H9 (cell line): ENCODE results near the gene CPT1A. TPM values are rescaled to one million over a fixed set of nuclear protein-coding genes. Genes with fewer than 3 reads are reported as not detected.

Experiments used
- DNase-seq: peaks from one replicate; pipeline ENCODE4 v3.0.0-alpha.2; 2017
- H2AFZ ChIP-seq: one replicate; pipeline ENCODE4 v1.6.1; 2013; ENCODE audit warnings: mild to moderate bottlenecking, low read length, control low read depth, moderate library complexity
- H2AK5ac ChIP-seq: 2 replicates; pipeline ENCODE4 v1.6.1; 2013; ENCODE audit warnings: low read length, control low read depth, mixed read lengths; ENCODE audit not compliant: insufficient read length
- H2BK120ac ChIP-seq: one replicate; pipeline ENCODE4 v1.6.1; 2013; ENCODE audit warnings: low read depth, mild to moderate bottlenecking, low read length, control low read depth, inconsistent platforms; ENCODE audit not compliant: poor library complexity, severe bottlenecking
- H2BK12ac ChIP-seq: 2 replicates; pipeline ENCODE4 v1.6.1; 2013; ENCODE audit warnings: low read length, control low read depth, mixed read lengths, low read depth; ENCODE audit not compliant: insufficient read length
- H2BK15ac ChIP-seq: 2 replicates; pipeline ENCODE4 v1.6.1; 2013; ENCODE audit warnings: low read depth, low read length, control low read depth
- H2BK20ac ChIP-seq: one replicate; pipeline ENCODE4 v1.6.1; 2013; ENCODE audit warnings: low read depth, mild to moderate bottlenecking, low read length, control low read depth, inconsistent platforms; ENCODE audit not compliant: poor library complexity, severe bottlenecking
- H2BK5ac ChIP-seq: 2 replicates; pipeline ENCODE4 v1.6.1; 2013; ENCODE audit warnings: low read length, control low read depth, mixed read lengths; ENCODE audit not compliant: insufficient read length
- H3K14ac ChIP-seq: 2 replicates; pipeline ENCODE4 v1.6.1; 2013; ENCODE audit warnings: low read length, control low read depth; ENCODE audit not compliant: insufficient read depth
- H3K18ac ChIP-seq: 2 replicates; pipeline ENCODE4 v1.6.1; 2013; ENCODE audit warnings: low read depth, mild to moderate bottlenecking, mixed read lengths, low read length, control low read depth; ENCODE audit not compliant: insufficient read length
- H3K23ac ChIP-seq: 2 replicates; pipeline ENCODE4 v1.6.1; 2013; ENCODE audit warnings: low read length, control low read depth, mixed read lengths, low read depth; ENCODE audit not compliant: insufficient read length
- H3K23me2 ChIP-seq: 2 replicates; pipeline ENCODE4 v1.6.1; 2013; ENCODE audit warnings: low read depth, mild to moderate bottlenecking, mixed read lengths, low read length, control low read depth; ENCODE audit not compliant: insufficient read length, poor library complexity, severe bottlenecking
- H3K27ac ChIP-seq: 2 replicates; pipeline ENCODE4 v1.5.1; 2013; ENCODE audit warnings: low read length, control low read depth, mixed read lengths, low read depth; ENCODE audit not compliant: insufficient read length
- H3K27me3 ChIP-seq: 2 replicates; pipeline ENCODE4 v1.6.1; 2013; ENCODE audit warnings: low read length, control low read depth, inconsistent platforms; ENCODE audit not compliant: insufficient read depth
- H3K4ac ChIP-seq: 2 replicates; pipeline ENCODE4 v1.6.1; 2013; ENCODE audit warnings: low read depth, mild to moderate bottlenecking, control low read depth, inconsistent platforms, low read length, moderate library complexity
- H3K4me1 ChIP-seq: 2 replicates; pipeline ENCODE4 v1.6.1; 2013; ENCODE audit warnings: low read length, control low read depth, inconsistent platforms; ENCODE audit not compliant: insufficient read depth
- H3K4me2 ChIP-seq: 2 replicates; pipeline ENCODE4 v1.6.1; 2013; ENCODE audit warnings: low read length, control low read depth, mixed read lengths; ENCODE audit not compliant: insufficient read length, insufficient read depth
- H3K56ac ChIP-seq: 2 replicates; pipeline ENCODE4 v1.6.1; 2013; ENCODE audit warnings: low read depth, mild to moderate bottlenecking, mixed read lengths, low read length, control low read depth; ENCODE audit not compliant: insufficient read length
- H3K79me1 ChIP-seq: 2 replicates; pipeline ENCODE4 v1.6.1; 2013; ENCODE audit warnings: low read depth, mild to moderate bottlenecking, moderate library complexity, low read length, control low read depth, inconsistent platforms; ENCODE audit not compliant: insufficient read depth, poor library complexity, severe bottlenecking
- H3K79me2 ChIP-seq: 2 replicates; pipeline ENCODE4 v1.6.1; 2013; ENCODE audit warnings: low read length, control low read depth, inconsistent platforms; ENCODE audit not compliant: insufficient read depth
- H3K9ac ChIP-seq: 2 replicates; pipeline ENCODE4 v1.6.1; 2013; ENCODE audit warnings: low read length, control low read depth, mixed read lengths; ENCODE audit not compliant: insufficient read length; ENCODE audit errors: extremely low read depth
- H3K9me3 ChIP-seq: one replicate; pipeline ENCODE4 v1.6.1; 2013; ENCODE audit warnings: low read depth, low read length, inconsistent platforms; ENCODE audit not compliant: control insufficient read depth
- H3T11ph ChIP-seq: one replicate; pipeline ENCODE4 v1.6.1; 2013; ENCODE audit warnings: mild to moderate bottlenecking, low read length, control low read depth, inconsistent platforms
- H4K20me1 ChIP-seq: one replicate; pipeline ENCODE4 v1.6.1; 2013; ENCODE audit not compliant: control insufficient read depth, insufficient read length, insufficient read depth
- H4K5ac ChIP-seq: 2 replicates; pipeline ENCODE4 v1.6.1; 2013; ENCODE audit warnings: low read depth, mild to moderate bottlenecking, mixed read lengths, low read length, control low read depth; ENCODE audit not compliant: insufficient read length
- H4K8ac ChIP-seq: replicated peaks from 2 replicates; pipeline ENCODE4 v1.6.1; 2013; ENCODE audit warnings: low read length, control low read depth, mixed read lengths, low read depth; ENCODE audit not compliant: insufficient read length
- H4K91ac ChIP-seq: 2 replicates; pipeline ENCODE4 v1.6.1; 2013; ENCODE audit warnings: low read depth, mild to moderate bottlenecking, moderate library complexity, mixed read lengths, low read length, control low read depth; ENCODE audit not compliant: insufficient read length
- H3K27ac Mint-ChIP-seq, 3 experiments: 2 replicates in 2 of 3; 3 replicates in 1 of 3; pipeline ENCODE4 v1.8.0; 2020 to 2021; ENCODE audit warnings: mixed read lengths in 3 of 3, mild to moderate bottlenecking in 1 of 3, moderate library complexity in 1 of 3
- H3K27me3 Mint-ChIP-seq: 2 replicates; pipeline ENCODE4 v1.8.0; 2021; ENCODE audit warnings: low read depth, mild to moderate bottlenecking, moderate library complexity, mixed read lengths
- H3K36me3 Mint-ChIP-seq, 3 experiments: 2 replicates in 2 of 3; 3 replicates in 1 of 3; pipeline ENCODE4 v1.8.0; 2020 to 2021; ENCODE audit warnings: low read depth in 3 of 3, mixed read lengths in 3 of 3; ENCODE audit not compliant: insufficient read depth in 1 of 3
- H3K4me1 Mint-ChIP-seq, 2 experiments: 2 replicates each; pipeline ENCODE4 v1.8.0; 2020; ENCODE audit warnings: mixed read lengths in 2 of 2
- H3K4me3 Mint-ChIP-seq, 2 experiments: 2 replicates in 1 of 2; 3 replicates in 1 of 2; pipeline ENCODE4 v1.8.0; 2020 to 2021; ENCODE audit warnings: mild to moderate bottlenecking in 2 of 2, mixed read lengths in 2 of 2, moderate library complexity in 1 of 2
- H3K9me3 Mint-ChIP-seq, 2 experiments: 2 replicates in 1 of 2; 3 replicates in 1 of 2; pipeline ENCODE4 v1.8.0; 2020; ENCODE audit warnings: mild to moderate bottlenecking in 2 of 2, mixed read lengths in 2 of 2, moderate library complexity in 1 of 2
- WGBS: extraction: QIAGEN DNeasy Blood & Tissue Kit; methylation state at CpG from one replicate; pipeline ENCODE4 v1.1.7; 2013; ENCODE audit warnings: missing lambda C conversion rate, low lambda C conversion rate, mixed read lengths; ENCODE audit not compliant: insufficient read length; ENCODE audit errors: extremely low coverage; 5-methylcytosine and 5-hydroxymethylcytosine counted together
- total RNA-seq: library from RNA; stranded (reverse); gene quantifications from 2 replicates; pipeline ENCODE4 v1.2.1, GENCODE V29; 2021
- TF ChIP-seq, protein P1 (sequence below): fragments of 200-600 bp; sonication (generic); conservative IDR thresholded peaks from 3 replicates; pipeline ENCODE4 v1.8.0; 2021; ENCODE audit warnings: antibody characterized with exemption, mild to moderate bottlenecking

CPT1A gene
- total RNA-seq, 1 experiment from 2014 or later = 7.5 TPM

- Histone ChIP-seq H2BK15ac (no peak overlapping the region), H3K14ac (no peak overlapping the region), H2BK5ac (no peak overlapping the region), H3K23me2 (no peaks in the 10 kb centered on the region), H2AFZ (no peak overlapping the region), H2BK12ac (no peak overlapping the region), H3K4me2 (no peak overlapping the region), H3K23ac (no peak overlapping the region), H4K8ac (no peak overlapping the region), H2AK5ac (no peak overlapping the region), H3K79me1 (no peaks in the 10 kb centered on the region), H3K9me3 (no peaks in the 10 kb centered on the region), H3K4me1 (peaks cover 5% of the 10 kb centered on the region; the same call in 1 of the 2 replicates), H3K9ac (no peak overlapping the region), H3K18ac (no peak overlapping the region), H3T11ph (no peak overlapping the region), H3K79me2 (no peaks in the 10 kb centered on the region), H2BK120ac (no peak overlapping the region), H3K4ac (no peak overlapping the region), H3K27ac (no peak overlapping the region), H4K91ac (no peak overlapping the region), H3K56ac (no peak overlapping the region), H3K27me3 (no peaks in the 10 kb centered on the region), H4K20me1 (no peaks in the 10 kb centered on the region), H2BK20ac (no peak overlapping the region), H4K5ac (no peak overlapping the region)
- TF ChIP-seq, protein P1, sequence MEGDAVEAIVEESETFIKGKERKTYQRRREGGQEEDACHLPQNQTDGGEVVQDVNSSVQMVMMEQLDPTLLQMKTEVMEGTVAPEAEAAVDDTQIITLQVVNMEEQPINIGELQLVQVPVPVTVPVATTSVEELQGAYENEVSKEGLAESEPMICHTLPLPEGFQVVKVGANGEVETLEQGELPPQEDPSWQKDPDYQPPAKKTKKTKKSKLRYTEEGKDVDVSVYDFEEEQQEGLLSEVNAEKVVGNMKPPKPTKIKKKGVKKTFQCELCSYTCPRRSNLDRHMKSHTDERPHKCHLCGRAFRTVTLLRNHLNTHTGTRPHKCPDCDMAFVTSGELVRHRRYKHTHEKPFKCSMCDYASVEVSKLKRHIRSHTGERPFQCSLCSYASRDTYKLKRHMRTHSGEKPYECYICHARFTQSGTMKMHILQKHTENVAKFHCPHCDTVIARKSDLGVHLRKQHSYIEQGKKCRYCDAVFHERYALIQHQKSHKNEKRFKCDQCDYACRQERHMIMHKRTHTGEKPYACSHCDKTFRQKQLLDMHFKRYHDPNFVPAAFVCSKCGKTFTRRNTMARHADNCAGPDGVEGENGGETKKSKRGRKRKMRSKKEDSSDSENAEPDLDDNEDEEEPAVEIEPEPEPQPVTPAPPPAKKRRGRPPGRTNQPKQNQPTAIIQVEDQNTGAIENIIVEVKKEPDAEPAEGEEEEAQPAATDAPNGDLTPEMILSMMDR = no peak
- Mint-ChIP-seq H3K27ac (no peak overlapping the region), H3K4me1 (peaks cover 29 to 32% of the 10 kb centered on the region in 2 experiments), H3K9me3 (no peaks in the 10 kb centered on the region), H3K4me3 (no peak overlapping the region), H3K36me3 (no peaks in the 10 kb centered on the region), H3K27me3 (peaks cover 28% of the 10 kb centered on the region)
- no CpG with 5 or more reads among the region's 8 CpGs for WGBS
- DNase-seq = no peak
These were observed 9.1 kb downstream of the CPT1A start for GRCh38 chr11:68832476-68833181.
